Measurements from ENCODE around the gene DUSP22. TPM values are rescaled to one million over a fixed set of nuclear protein-coding genes. Genes with fewer than 3 reads are reported as not detected.

Gene DUSP22
- polyA plus RNA-seq, 1 of the 3 experiments (the other 2 are of a cell fraction), result 6.8 TPM

DNA sequence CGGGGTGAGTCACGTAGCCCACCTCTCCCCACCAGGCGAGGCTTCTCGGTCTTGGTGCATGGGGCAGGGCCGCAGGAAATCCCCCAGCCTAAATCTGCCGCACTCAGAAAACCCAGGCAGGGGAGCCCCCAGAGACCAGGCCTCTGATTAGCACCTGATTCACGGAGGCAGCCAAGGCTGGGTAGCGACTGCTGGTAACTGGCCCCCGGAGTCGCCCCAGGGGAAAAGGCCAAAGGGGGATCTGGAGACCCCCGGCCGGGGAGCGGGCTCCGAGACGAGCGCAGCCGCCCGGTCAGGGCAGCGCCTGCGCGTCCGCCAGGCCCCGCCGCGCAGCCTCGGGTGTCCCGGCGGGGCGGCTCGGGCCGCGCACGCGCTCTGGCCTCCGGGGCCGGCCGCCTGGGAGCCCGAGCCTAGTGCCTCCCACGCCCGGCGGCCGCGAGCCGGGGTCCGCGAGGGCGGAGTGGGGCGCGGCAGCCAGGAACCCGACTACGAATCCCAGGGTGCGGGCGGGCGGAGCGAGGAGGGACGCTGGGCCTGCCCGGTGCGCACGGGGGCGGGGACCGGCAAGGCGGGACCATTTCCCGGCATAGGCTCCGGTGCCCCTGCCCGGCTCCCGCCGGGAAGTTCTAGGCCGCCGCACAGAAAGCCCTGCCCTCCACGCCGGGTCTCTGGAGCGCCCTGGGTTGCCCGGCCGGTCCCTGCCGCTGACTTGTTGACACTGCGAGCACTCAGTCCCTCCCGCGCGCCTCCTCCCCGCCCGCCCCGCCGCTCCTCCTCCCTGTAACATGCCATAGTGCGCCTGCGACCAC lies at the start of gene DUSP22 (continued):
- TF ChIP-seq TAF1 (IDR thresholded peaks at IDR 0.05; ENCODE audit: borderline replicate concordance, low read depth, low read length) (no peak), GABPA (IDR thresholded peaks at IDR 0.05; ENCODE audit: low read depth) (no peak), MEF2A (IDR thresholded peaks at IDR 0.05; ENCODE audit: borderline replicate concordance, low read depth) (no peak), SIN3A (IDR thresholded peaks at IDR 0.05; ENCODE audit: borderline replicate concordance, low read depth, low read length) (0 out of 2 replicates have a peak, but pooled peaks have one; percentile 36), ELF1 (IDR thresholded peaks at IDR 0.05) (no peak), JUND (IDR thresholded peaks at IDR 0.05) (no peak), FOXM1 (IDR thresholded peaks at IDR 0.05; ENCODE audit: low read depth) (no peak)

DNA sequence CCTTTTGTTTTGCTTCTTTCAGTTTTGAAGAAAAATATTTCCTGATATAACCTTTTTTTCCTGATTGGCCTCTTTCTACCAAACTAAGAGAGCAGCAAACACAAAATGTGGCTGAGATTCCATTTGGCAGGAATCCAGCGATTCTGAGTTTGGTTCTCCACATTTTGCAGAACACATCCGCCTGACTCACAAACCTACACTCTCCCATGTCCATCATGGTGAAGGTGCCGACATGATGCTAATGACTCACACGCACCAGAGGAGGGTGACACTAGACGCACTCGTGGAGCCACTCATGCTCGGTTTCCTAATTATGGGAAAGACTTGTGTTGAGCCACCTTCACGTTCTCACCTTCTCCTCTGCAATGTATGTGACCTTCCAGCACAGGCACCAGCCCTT lies 45.9 kb upstream of the DUSP22 start:
- H3K9me2 ChIP-seq, result no peaks in the 10 kb centered on the region
- H3K36me3 ChIP-seq (replicated peaks in 1 of 2; ENCODE audit: control insufficient read depth in 1 of 2, insufficient read depth in 2 of 2, low read length in 1 of 2), result no peaks in the 10 kb centered on the region
- no peak for DNase-seq

More for the DNA sequence above, 45.9 kb upstream of the DUSP22 start:
- Histone ChIP-seq H3K27ac (ENCODE audit: low read depth in 2 of 2, low read length in 1 of 2) (no peak overlapping the region), H3K9me3 (no peaks in the 10 kb centered on the region), H3K79me2 (ENCODE audit: insufficient read depth) (no peaks in the 10 kb centered on the region), H3K4me3 (ENCODE audit: low read depth in 2 of 2, low read length in 1 of 2) (no peak overlapping the region), H2AFZ (ENCODE audit: low read depth) (no peak overlapping the region), H3K9ac (no peak overlapping the region), H3K4me2 (no peak overlapping the region), H4K20me1 (ENCODE audit: insufficient read depth) (no peaks in the 10 kb centered on the region), H3K27me3 (ENCODE audit: insufficient read depth) (peaks cover 25% of the 10 kb centered on the region; the same call in 1 of the 2 replicates), H3F3A (replicated peaks; ENCODE audit: insufficient read depth) (no peaks in the 10 kb centered on the region), H3K4me1 (ENCODE audit: control insufficient read depth in 1 of 2, insufficient read depth in 2 of 2, low read depth in 1 of 2, low read length in 1 of 2) (no peaks in the 10 kb centered on the region)
- WGBS (ENCODE audit: low lambda C conversion rate), result 17% methylated on average over 8 of the region's 8 CpGs
- CTCF ChIA-PET, result no interaction called here
- POLR2A ChIA-PET, result no interaction called here
- TF ChIP-seq RFX5 (IDR thresholded peaks at IDR 0.05; ENCODE audit: low read length) (no peak), USF2 (IDR thresholded peaks at IDR 0.05; ENCODE audit: borderline replicate concordance, low read depth, low read length) (no peak), EZH2phosphoT487 (IDR thresholded peaks at IDR 0.05; ENCODE audit: borderline replicate concordance, low read depth) (no peak), FOSL2 (IDR thresholded peaks at IDR 0.05; ENCODE audit: borderline replicate concordance, low read depth) (no peak), TCF12 (IDR thresholded peaks at IDR 0.05) (no peak), FOXM1 (IDR thresholded peaks at IDR 0.05; ENCODE audit: low read depth) (no peak), MEF2A (IDR thresholded peaks at IDR 0.05; ENCODE audit: borderline replicate concordance, low read depth) (no peak), SIN3A (IDR thresholded peaks at IDR 0.05; ENCODE audit: borderline replicate concordance, low read depth, low read length) (no peak), ELF1 (IDR thresholded peaks at IDR 0.05) (no peak), NRF1 (IDR thresholded peaks at IDR 0.05; ENCODE audit: low read depth, low read length) (no peak), RAD21 (IDR thresholded peaks at IDR 0.05; ENCODE audit: low read length) (no peak), TAF1 (IDR thresholded peaks at IDR 0.05; ENCODE audit: borderline replicate concordance, low read depth, low read length) (no peak), JUND (IDR thresholded peaks at IDR 0.05) (no peak)
- TF ChIP-seq, protein P1, sequence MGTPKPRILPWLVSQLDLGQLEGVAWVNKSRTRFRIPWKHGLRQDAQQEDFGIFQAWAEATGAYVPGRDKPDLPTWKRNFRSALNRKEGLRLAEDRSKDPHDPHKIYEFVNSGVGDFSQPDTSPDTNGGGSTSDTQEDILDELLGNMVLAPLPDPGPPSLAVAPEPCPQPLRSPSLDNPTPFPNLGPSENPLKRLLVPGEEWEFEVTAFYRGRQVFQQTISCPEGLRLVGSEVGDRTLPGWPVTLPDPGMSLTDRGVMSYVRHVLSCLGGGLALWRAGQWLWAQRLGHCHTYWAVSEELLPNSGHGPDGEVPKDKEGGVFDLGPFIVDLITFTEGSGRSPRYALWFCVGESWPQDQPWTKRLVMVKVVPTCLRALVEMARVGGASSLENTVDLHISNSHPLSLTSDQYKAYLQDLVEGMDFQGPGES (IDR thresholded peaks at IDR 0.05; ENCODE audit: low read depth, low read length), result no peak
- TF ChIP-seq, protein P2, sequence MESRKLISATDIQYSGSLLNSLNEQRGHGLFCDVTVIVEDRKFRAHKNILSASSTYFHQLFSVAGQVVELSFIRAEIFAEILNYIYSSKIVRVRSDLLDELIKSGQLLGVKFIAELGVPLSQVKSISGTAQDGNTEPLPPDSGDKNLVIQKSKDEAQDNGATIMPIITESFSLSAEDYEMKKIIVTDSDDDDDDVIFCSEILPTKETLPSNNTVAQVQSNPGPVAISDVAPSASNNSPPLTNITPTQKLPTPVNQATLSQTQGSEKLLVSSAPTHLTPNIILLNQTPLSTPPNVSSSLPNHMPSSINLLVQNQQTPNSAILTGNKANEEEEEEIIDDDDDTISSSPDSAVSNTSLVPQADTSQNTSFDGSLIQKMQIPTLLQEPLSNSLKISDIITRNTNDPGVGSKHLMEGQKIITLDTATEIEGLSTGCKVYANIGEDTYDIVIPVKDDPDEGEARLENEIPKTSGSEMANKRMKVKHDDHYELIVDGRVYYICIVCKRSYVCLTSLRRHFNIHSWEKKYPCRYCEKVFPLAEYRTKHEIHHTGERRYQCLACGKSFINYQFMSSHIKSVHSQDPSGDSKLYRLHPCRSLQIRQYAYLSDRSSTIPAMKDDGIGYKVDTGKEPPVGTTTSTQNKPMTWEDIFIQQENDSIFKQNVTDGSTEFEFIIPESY (IDR thresholded peaks at IDR 0.05; ENCODE audit: borderline replicate concordance, low read depth), result no peak
